Measurements from ENCODE around the gene SFXN3. TPM values are rescaled to one million over a fixed set of nuclear protein-coding genes. Genes with fewer than 3 reads are reported as not detected.

The SFXN3 gene
- total and polyA plus RNA-seq, 2 of the 13 experiments (the other 11 are each of a cell fraction or from before 2014, with no cell fraction given): 16.8 to 71.5 TPM

DNA sequence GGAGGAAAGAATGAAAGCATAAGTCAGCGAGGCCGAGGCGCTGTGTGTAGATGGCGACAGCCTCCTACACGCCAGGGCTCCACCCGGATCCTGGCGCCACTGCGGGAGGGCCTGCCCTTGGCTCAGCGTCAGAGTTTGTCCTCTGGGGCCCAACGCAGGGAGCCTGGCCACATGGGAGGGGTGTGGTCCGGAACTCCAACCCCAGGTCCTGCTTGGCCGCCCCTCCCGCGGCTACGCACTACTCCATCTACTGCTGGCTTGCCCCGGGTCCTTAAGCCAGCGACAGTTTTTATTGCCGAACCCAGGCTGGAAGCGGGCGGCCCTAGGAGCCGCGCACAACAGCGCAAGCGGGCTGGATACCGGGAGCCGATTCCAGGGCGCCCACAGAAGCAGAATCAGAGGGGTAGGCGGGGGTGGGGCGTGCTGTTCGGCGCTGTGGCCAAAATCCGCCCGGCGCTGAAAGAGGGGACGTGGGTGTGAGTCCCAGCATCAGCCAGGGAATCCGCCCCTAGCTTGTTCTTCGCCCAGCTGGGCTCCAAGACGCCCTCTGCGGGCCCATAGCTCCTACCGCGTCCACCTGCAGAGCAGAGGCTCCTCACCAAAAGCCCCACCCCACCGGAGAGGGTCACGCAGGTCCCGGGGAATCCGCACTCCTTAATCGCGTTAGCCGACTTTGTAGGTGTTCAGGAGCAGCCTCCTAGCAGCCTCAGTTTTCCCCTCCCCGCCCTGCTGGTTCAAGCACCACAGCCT lies 35.3 kb downstream of the SFXN3 start (continued):
- TF ChIP-seq CHD4 (IDR thresholded peaks at IDR 0.05; ENCODE audit: borderline replicate concordance, low read length) (0 out of 2 replicates have a peak, but pooled peaks have one; percentile 15), TCF7L2 (IDR thresholded peaks at IDR 0.05; ENCODE audit: low read depth, low read length) (no peak), FOXA1 (IDR thresholded peaks at IDR 0.05) (no peak), FOXA1 (CRISPR knock-in tag; IDR thresholded peaks at IDR 0.05) (peak; percentile 58), ZNF678 (CRISPR knock-in tag; IDR thresholded peaks at IDR 0.05) (0 out of 2 replicates have a peak, but pooled peaks have one; percentile 37), NFKB2 (CRISPR knock-in tag; IDR thresholded peaks at IDR 0.05; ENCODE audit: borderline replicate concordance) (peak; percentile 63; the same call in 1 of the 2 replicates), SP4 (CRISPR knock-in tag; IDR thresholded peaks at IDR 0.05) (peak; percentile 59), RFX3 (CRISPR knock-in tag; IDR thresholded peaks at IDR 0.05) (no peak), LCORL (IDR thresholded peaks at IDR 0.05) (no peak), LCORL (CRISPR knock-in tag; IDR thresholded peaks at IDR 0.05) (peak; percentile 97), ZSCAN30 (CRISPR knock-in tag; IDR thresholded peaks at IDR 0.05) (no peak), PHF21A (CRISPR knock-in tag; IDR thresholded peaks at IDR 0.05) (peak; percentile 89), CAMTA2 (CRISPR knock-in tag; IDR thresholded peaks at IDR 0.05; ENCODE audit: borderline replicate concordance) (peak; percentile 21; the same call in 1 of the 2 replicates), THYN1 (CRISPR knock-in tag; IDR thresholded peaks at IDR 0.05; ENCODE audit: borderline replicate concordance, low read depth) (no peak), ZSCAN5A (CRISPR knock-in tag; IDR thresholded peaks at IDR 0.05; ENCODE audit: borderline replicate concordance) (no peak), CEBPZ (IDR thresholded peaks at IDR 0.05; ENCODE audit: low read length) (no peak), ZNF746 (CRISPR knock-in tag; IDR thresholded peaks at IDR 0.05) (peak; percentile 67; the same call in 1 of the 2 replicates), ZNF549 (CRISPR knock-in tag; IDR thresholded peaks at IDR 0.05) (0 out of 2 replicates have a peak, but pooled peaks have one; percentile 43), KDM5A (IDR thresholded peaks at IDR 0.05; ENCODE audit: borderline replicate concordance, low read length) (no peak), RNF2 (conservative IDR thresholded peaks at IDR 0.05; ENCODE audit: low read depth) (no peak), BCL6 (CRISPR knock-in tag; IDR thresholded peaks at IDR 0.05) (peak; percentile 44; the same call in 1 of the 2 replicates), ZNF264 (CRISPR knock-in tag; IDR thresholded peaks at IDR 0.05) (no peak; the same call in 1 of the 2 replicates)
- TF ChIP-seq, protein P1, sequence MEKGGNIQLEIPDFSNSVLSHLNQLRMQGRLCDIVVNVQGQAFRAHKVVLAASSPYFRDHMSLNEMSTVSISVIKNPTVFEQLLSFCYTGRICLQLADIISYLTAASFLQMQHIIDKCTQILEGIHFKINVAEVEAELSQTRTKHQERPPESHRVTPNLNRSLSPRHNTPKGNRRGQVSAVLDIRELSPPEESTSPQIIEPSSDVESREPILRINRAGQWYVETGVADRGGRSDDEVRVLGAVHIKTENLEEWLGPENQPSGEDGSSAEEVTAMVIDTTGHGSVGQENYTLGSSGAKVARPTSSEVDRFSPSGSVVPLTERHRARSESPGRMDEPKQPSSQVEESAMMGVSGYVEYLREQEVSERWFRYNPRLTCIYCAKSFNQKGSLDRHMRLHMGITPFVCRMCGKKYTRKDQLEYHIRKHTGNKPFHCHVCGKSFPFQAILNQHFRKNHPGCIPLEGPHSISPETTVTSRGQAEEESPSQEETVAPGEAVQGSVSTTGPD (CRISPR knock-in tag; IDR thresholded peaks at IDR 0.05): peak; percentile 20; the same call in 1 of the 2 replicates
- TF ChIP-seq, protein P2, sequence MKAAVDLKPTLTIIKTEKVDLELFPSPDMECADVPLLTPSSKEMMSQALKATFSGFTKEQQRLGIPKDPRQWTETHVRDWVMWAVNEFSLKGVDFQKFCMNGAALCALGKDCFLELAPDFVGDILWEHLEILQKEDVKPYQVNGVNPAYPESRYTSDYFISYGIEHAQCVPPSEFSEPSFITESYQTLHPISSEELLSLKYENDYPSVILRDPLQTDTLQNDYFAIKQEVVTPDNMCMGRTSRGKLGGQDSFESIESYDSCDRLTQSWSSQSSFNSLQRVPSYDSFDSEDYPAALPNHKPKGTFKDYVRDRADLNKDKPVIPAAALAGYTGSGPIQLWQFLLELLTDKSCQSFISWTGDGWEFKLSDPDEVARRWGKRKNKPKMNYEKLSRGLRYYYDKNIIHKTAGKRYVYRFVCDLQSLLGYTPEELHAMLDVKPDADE (CRISPR knock-in tag; IDR thresholded peaks at IDR 0.05): no peak
